HG03066 (cell line): Measurements from ENCODE around the gene GNAS-AS1.
"Not testable (repeated sequence)": the region's sequence is repeated elsewhere in the genome, so short reads cannot be mapped to it uniquely, and the experiment has no call there.

Experiments
- ATAC-seq: cut with Tn5 transposase; IDR thresholded peaks from one replicate; pipeline ENCODE4 v1.9.1; 2021; ENCODE audit warnings: low read depth; ENCODE audit not compliant: unreplicated experiment

Gene GNAS-AS1

GRCh38 chr20:58837717-58838116 lies 13.0 kb downstream of the GNAS-AS1 start:
- no peak for ATAC-seq

DNA sequence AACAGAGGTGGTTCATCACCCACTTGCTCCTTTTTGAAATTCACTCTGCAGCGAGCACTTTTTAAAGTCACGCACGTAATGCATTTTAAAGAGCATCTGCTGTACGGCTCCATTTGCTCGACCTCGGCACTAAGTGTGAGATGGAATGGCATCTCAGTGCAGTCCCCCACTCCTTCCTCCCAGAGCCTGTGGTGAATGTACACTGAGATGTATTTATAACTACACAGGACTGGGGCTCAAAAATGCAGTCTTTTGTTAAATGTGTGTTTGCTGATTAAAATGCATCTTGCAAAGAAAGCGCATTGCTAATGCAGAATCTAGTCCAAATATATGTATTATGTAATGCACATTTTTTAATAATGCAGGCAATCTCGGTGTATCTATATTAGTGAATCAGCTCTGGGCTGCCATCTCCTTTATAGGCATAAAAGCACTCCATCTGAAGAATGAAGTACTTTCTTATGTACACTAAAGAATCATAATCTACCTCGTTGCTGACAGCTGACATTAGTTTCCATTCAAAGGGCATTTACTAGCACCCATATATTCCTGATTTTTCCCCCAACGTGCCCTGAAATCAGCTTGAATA lies 14.0 kb downstream of the GNAS-AS1 start:
- no peak for ATAC-seq

GRCh38 chr20:58835231-58835630 lies 15.5 kb downstream of the GNAS-AS1 start:
- ATAC-seq, result no peak

DNA sequence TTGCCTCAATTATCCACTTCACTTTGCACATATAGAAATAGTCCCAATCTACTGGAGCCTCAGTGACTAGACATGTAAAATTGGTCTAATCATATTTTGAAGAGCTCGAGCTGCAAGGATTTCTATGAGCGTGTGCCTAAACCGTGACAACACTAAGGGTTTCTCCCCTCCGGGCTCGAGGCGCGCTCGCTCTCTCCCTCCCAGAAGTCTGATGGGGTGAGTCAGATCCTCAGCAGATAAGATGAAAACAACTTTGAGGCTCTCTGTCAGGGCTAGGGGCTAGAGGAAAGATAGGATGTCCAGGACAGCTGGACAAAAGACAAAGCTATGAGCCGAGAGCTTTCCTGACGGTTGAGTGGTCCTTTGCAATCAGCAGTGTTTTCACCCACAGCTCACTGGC lies 16.8 kb downstream of the GNAS-AS1 start:
- ATAC-seq, result no peak

DNA sequence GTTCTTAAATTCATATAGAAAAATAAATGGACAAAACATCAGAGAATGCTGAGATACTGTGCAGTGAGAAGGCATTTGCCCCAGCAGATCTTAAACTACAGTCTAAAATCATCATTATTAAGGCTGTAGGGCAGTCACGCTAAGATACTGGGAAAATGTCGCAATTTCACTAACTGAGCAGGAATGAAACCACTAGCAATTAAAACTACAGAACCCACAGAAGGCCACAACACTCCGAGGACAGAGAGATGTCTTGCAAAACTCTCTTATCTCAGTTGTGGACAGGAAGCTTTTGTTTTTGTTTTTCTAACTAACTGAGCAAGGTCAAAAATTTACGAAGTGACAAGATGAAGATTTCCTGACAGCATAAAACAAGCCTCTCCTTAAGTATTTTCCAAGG lies 18.2 kb downstream of the GNAS-AS1 start:
- ATAC-seq, result no peak

DNA sequence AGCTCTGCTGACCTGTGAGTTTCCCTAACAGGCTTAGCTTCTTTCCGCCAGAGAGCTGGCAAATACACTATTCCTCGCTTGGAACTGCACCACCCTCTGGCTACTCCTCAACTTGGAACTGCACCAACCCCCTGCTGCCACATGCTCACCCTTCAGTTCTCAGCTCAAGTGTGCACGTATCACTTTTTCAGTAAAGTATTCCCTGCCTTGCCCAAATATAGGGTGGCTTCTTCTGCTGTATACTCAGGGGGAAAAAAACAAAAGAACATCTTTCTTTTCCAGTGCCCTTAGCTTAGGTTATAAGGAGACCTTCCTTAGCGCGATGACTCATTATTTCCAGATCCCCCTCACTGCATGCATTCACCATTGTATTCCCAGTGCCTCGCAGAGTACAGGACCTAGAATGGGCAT lies 21.2 kb downstream of the GNAS-AS1 start:
- ATAC-seq, result no peak

DNA sequence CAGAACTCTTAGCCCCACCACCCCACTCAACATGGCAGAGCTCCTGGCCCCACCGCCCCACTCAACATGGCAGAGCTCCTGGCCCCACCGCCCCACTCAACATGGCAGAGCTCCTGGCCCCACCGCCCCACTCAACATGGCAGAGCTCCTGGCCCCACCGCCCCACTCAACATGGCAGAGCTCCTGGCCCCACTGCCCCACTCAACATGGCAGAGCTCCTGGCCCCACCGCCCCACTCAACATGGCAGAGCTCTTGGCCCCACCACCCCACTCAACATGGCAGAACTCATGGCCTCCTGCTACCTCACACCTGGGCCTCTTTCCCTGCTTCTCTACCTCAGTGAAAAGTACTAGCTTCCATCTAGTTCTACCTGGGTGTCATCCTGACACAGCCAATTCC lies 21.9 kb downstream of the GNAS-AS1 start:
- not testable (repeated sequence) for ATAC-seq

DNA sequence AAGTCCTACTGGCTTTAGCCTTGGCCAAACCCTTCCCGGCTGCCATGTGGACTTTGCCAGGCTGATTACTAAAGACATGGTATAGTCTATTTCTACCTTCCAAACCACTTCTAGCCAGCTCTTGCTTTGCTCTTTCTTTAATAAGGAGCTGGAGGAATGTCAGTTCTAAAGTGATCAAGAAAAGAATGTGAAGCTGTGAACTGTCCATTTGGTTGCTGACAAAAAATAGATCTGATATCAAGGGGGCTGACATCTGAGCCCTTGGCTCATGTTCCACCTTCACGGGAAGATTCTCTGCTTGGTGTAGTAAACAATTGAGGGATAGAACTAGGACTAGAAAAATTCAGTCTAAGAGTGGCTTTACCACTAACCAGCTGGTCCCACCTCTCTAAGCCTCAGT lies 22.6 kb downstream of the GNAS-AS1 start:
- no peak for ATAC-seq

DNA sequence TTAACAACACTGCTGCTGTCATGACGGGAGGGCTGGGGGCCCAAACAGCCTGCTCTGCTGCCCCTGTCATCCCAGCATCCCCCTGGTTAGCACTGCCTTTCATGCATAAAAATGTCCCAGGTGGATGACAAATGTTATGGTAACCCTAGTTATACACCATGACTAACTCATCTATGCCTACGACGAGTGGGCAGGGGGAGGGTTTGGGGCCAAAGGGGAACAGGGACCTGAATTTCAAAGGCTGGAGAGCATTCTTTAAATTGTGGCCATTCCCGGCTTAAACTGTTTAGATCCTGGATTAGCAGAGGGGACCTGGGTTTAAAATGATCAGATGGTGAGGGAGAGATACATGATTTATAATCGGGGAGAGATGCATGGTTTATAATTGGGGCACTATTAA lies 24.4 kb downstream of the GNAS-AS1 start:
- no peak for ATAC-seq

- no peak for ATAC-seq
Measured at GRCh38 chr20:58825450-58825849, 25.3 kb downstream of the GNAS-AS1 start.

- ATAC-seq, result no peak
Measured at GRCh38 chr20:58824843-58825242, 25.9 kb downstream of the GNAS-AS1 start.

DNA sequence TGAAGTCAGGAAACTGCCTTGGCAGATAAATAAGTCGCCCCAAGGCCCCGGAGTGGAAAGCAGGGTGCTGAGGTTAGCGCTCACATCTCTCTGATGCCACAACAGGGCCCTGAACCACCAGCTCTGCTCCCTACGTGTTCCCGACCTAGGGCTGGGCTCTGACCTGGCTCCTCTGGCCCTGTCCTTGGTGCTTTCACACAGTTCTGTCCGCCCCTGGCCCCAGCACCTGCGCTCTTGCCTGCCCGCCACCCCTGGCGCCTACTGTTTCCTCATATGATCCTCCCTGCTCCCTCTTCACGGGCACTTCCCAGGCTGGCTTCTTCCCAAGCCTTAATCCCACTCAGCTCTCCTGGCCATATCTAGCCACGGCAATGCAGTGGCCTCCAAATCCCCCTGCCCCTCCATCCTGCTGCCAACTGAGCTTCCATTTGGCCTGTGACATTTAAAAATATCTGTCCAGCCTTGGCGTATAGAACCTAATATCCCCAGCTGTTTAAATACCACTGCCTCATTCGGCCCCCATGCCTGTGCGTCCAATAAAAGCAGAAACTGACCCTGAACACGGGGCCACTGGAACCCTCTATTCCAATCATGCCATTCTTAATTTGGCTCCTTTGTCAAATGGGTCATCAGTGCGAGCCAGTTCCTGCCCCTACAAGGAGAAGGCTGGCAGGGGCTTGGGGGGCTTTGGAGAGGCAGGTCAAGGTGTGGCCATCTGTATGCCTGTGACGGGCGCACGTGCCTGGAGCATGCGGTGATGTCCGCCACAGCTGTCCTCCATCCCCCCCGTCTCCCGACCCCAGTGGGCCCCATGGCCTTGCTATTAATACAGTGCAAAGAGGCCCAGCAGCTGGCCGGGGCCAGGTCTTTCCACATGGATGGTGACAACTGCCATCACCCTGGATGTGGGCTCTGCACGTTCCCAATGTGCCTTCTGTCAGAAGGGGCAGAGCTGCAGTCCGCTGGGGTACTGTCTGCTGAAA lies 27.7 kb downstream of the GNAS-AS1 start:
- ATAC-seq, result no peak

DNA sequence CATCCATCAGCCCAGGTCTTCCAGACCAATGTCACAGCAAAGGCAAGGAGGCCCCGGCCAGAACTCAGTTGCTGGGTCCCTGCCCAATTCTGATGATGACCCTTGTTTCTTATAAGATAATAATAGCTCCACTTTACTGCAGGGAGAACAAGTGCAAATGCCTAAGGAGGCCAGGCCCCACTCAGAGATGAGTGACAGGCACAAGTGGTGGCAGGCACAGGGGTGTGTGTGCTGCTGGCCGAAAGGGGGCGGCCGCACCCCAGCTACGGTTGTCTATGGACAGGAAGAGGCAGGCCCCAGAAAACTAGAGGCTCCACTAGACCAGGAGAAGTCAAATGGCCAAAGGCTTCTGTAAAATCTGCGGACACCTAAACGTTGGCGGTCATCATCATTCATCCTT lies 28.6 kb downstream of the GNAS-AS1 start:
- ATAC-seq, result no peak

DNA sequence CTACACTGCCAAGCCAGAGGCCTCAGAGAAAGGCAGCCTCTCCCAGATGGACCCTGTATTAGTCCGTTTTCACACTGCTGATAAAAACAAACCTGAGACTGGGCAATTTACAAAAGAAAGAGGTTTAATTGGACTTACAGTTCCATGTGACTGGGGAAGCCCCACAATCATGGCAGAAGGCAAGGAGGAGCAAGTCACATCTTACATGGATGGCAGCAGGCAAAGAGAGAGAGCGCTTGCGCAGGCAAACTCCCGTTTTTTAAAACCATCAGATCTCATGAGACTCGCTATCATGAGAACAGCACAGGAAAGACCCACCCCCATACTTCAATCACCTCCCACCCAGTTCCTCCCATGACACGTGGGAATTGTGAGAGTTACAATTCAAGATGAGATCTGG lies 30.2 kb downstream of the GNAS-AS1 start:
- ATAC-seq, result not testable (repeated sequence)

GRCh38 chr20:58819921-58820320 lies 30.8 kb downstream of the GNAS-AS1 start:
- no peak for ATAC-seq

DNA sequence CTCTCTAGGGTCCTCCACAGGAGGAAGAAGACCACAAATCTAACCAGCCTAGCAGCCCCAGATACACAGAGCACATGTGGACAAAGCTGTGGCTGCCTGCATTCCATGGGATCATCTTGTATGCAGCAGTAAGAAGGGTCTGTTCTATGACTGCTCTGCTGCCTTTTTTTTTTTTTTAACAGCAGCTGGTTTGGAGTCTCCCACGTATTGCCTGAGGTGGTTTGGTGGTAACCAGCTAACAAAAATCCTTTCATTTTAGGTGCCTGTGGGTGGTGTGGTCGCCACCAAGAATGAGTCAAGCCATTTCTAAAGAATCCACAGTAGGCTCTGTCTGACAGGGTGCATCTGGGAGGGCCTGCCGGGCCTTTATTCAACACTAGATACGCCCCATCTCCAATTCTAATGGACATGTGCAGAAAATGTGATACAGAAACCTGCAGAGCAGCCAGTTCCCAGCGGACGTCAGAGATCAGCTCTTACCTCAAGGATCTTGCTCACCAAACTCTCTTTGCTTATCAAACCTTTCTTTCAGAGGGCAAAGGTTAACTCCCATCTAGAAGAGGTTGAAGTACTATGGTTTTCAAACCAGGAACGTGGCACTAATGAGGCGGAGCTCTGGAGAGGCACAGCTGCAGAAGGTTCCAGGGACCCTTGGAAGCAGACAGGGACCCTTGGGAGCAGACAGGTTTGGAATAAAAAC lies 32.0 kb downstream of the GNAS-AS1 start:
- no peak for ATAC-seq

DNA sequence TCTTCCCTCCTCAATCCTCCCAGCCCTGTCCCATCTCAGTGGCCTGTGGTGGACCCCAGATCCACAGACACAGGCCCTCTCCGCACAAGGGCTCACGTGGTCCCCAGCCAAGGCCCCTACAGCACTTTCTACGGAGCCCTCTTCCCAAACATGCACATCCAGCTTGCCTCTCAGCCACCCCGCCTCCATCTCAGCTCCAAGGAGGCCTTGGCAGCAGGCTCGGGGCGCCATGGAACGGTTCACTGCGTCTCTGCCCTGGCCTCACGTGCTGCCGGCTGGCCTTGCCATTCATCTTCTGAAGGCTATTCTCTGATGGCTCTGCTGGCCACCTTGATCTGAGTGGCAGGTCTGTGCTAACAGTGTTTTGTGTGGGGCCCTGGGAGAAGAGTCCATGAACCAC lies 33.0 kb downstream of the GNAS-AS1 start:
- ATAC-seq, result no peak

- ATAC-seq, result no peak
Measured at GRCh38 chr20:58816957-58817651, 33.6 kb downstream of the GNAS-AS1 start.

DNA sequence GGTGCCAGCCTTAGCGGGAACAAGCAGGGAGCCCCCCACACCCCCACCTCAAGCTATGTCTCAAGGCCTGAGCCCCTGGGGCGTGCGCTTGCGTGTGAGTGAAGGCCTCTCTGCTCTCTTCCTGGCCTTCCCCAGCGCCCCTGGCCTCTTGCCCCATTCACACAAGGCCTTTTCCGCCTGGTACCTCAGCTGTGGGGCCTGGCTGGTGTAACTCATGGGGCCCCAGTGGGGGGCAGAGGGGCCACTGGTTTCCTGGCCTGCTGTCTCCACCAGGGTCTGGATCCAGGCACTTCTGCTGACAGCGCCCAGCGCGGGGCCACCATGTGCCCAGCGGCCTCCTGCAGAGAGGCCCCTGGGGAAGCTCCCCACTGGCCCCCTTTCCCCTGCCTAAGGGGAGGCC lies 34.7 kb downstream of the GNAS-AS1 start:
- ATAC-seq, result no peak

GRCh38 chr20:58815448-58815847 lies 35.3 kb downstream of the GNAS-AS1 start:
- ATAC-seq, result no peak

GRCh38 chr20:58813369-58813768 lies 37.3 kb downstream of the GNAS-AS1 start:
- no peak for ATAC-seq
